CD1c-positive myeloid dendritic cell (primary cell): ENCODE measurements around the gene MAST4.
"Not testable (repeated sequence)": the region's sequence is repeated elsewhere in the genome, so short reads cannot be mapped to it uniquely, and the experiment has no call there.

Experiments used
- DNase-seq: peaks from one replicate; pipeline ENCODE4 v3.0.0-alpha.2; 2016; ENCODE audit errors: extremely low spot score

MAST4 gene

GRCh38 chr5:66810151-66810550 is 214.0 kb downstream of the MAST4 start:
- DNase-seq, result no peak

- DNase-seq, result peak; percentile 7
Observed at GRCh38 chr5:66810848-66811261, 214.7 kb downstream of the MAST4 start.

- DNase-seq, result no peak
Observed at GRCh38 chr5:66812291-66812690, 216.1 kb downstream of the MAST4 start.

- DNase-seq, result no peak
Observed at GRCh38 chr5:66813306-66813705, 217.1 kb downstream of the MAST4 start.

GRCh38 chr5:66814146-66814991 is 218.2 kb downstream of the MAST4 start:
- DNase-seq, result peak; percentile 52

- no peak for DNase-seq
Observed at GRCh38 chr5:66818304-66818934, 222.2 kb downstream of the MAST4 start.

- DNase-seq, result no peak
Observed at GRCh38 chr5:66818935-66819328, 222.7 kb downstream of the MAST4 start.

GRCh38 chr5:66820630-66821207 is 224.5 kb downstream of the MAST4 start:
- DNase-seq, result no peak

GRCh38 chr5:66821688-66822429 is 225.7 kb downstream of the MAST4 start:
- DNase-seq, result no peak

- DNase-seq, result not testable (repeated sequence)
Observed at GRCh38 chr5:66822906-66823305, 226.7 kb downstream of the MAST4 start.

GRCh38 chr5:66824476-66824875 is 228.3 kb downstream of the MAST4 start:
- DNase-seq, result no peak

GRCh38 chr5:66826263-66826662 is 230.1 kb downstream of the MAST4 start:
- no peak for DNase-seq

GRCh38 chr5:66826696-66827095 is 230.5 kb downstream of the MAST4 start:
- no peak for DNase-seq

- DNase-seq, result no peak
Observed at GRCh38 chr5:66828046-66828547, 231.9 kb downstream of the MAST4 start.

GRCh38 chr5:66828548-66829357 is 232.6 kb downstream of the MAST4 start:
- DNase-seq, result peak; percentile 40

GRCh38 chr5:66829358-66829674 is 233.1 kb downstream of the MAST4 start:
- DNase-seq, result no peak

GRCh38 chr5:66829826-66830225 is 233.6 kb downstream of the MAST4 start:
- DNase-seq, result no peak

GRCh38 chr5:66830636-66831035 is 234.4 kb downstream of the MAST4 start:
- DNase-seq, result no peak

- DNase-seq, result no peak
Observed at GRCh38 chr5:66839636-66840185, 243.5 kb downstream of the MAST4 start.

- DNase-seq, result peak; percentile 51
Observed at GRCh38 chr5:66840511-66841013, 244.4 kb downstream of the MAST4 start.

GRCh38 chr5:66841264-66841663 is 245.1 kb downstream of the MAST4 start:
- no peak for DNase-seq
